Smooth muscle cell (in vitro differentiated cells): ENCODE data around the gene MFSD6. TPM values are rescaled to one million over a fixed set of nuclear protein-coding genes. Genes with fewer than 3 reads are reported as not detected.

Source experiments
- DNase-seq: peaks from one replicate; lab custom pipeline; 2025; ENCODE audit not compliant: unreplicated experiment; lab: John Stamatoyannopoulos, UW
- H2AFZ ChIP-seq: fragments of 200-600 bp; sonication (generic); 2 replicates; pipeline ENCODE4 v1.6.0; 2016; ENCODE audit warnings: antibody characterized with exemption, low read depth, mild to moderate bottlenecking
- H3F3A ChIP-seq: fragments of 200-600 bp; sonication (generic); 2 replicates; pipeline ENCODE4 v1.6.0; 2017; ENCODE audit warnings: antibody characterized with exemption, low read depth
- H3K27ac ChIP-seq: fragments of 200-600 bp; sonication (generic); 2 replicates; pipeline ENCODE4 v1.5.1; 2016; ENCODE audit warnings: low read depth, mild to moderate bottlenecking
- H3K27me3 ChIP-seq: fragments of 200-600 bp; sonication (generic); 2 replicates; pipeline ENCODE4 v1.6.1; 2016; ENCODE audit warnings: low read depth, mild to moderate bottlenecking
- H3K36me3 ChIP-seq: fragments of 200-600 bp; sonication (generic); 2 replicates; pipeline ENCODE4 v1.5.1; 2016; ENCODE audit warnings: low read depth
- H3K4me1 ChIP-seq: fragments of 200-600 bp; sonication (generic); 2 replicates; pipeline ENCODE4 v1.5.1; 2016; ENCODE audit warnings: low read depth
- H3K4me2 ChIP-seq: fragments of 200-600 bp; sonication (generic); 2 replicates; pipeline ENCODE4 v1.6.0; 2016; ENCODE audit warnings: mild to moderate bottlenecking
- H3K4me3 ChIP-seq: fragments of 200-600 bp; sonication (generic); 2 replicates; pipeline ENCODE4 v1.5.1; 2016; ENCODE audit warnings: mild to moderate bottlenecking
- H3K79me2 ChIP-seq: fragments of 200-600 bp; sonication (generic); 2 replicates; pipeline ENCODE4 v1.6.0; 2016; ENCODE audit warnings: low read depth, mild to moderate bottlenecking
- H3K9ac ChIP-seq: fragments of 200-600 bp; sonication (generic); 2 replicates; pipeline ENCODE4 v1.6.0; 2016; ENCODE audit warnings: low read depth
- H3K9me3 ChIP-seq: fragments of 200-600 bp; sonication (generic); replicated peaks from 2 replicates; pipeline ENCODE4 v1.5.1; 2016; ENCODE audit warnings: low read depth
- H4K20me1 ChIP-seq: fragments of 200-600 bp; sonication (generic); 2 replicates; pipeline ENCODE4 v1.6.0; 2016; ENCODE audit warnings: low read depth
- CTCF ChIP-seq: fragments of 200-600 bp; sonication (generic); IDR thresholded peaks from 2 replicates; pipeline ENCODE4 v1.5.1; 2017; ENCODE audit warnings: borderline replicate concordance, mild to moderate bottlenecking, antibody characterized with exemption; ENCODE audit not compliant: insufficient read depth, poor library complexity, severe bottlenecking
- WGBS: methylation state at CpG from one replicate; pipeline ENCODE4 v1.1.7; 2016; ENCODE audit warnings: low lambda C conversion rate; 5-methylcytosine and 5-hydroxymethylcytosine counted together
- polyA plus RNA-seq: library from polyadenylated mRNA; unstranded; fragments of >200 nt; fragmentation: Nextera tagmentation; extraction: Ambion mirVana; gene quantifications from 2 replicates; pipeline ENCODE4 v1.2.1, GENCODE V29; 2016
- total RNA-seq: library from RNA; depleted of rRNA; stranded (reverse); fragments of >200 nt; gene quantifications from 2 replicates; pipeline ENCODE4 v1.2.3, GENCODE V29; 2014

Gene MFSD6
- total and polyA plus RNA-seq, 2 experiments from 2014 or later, result 1.2 to 3.6 TPM

DNA sequence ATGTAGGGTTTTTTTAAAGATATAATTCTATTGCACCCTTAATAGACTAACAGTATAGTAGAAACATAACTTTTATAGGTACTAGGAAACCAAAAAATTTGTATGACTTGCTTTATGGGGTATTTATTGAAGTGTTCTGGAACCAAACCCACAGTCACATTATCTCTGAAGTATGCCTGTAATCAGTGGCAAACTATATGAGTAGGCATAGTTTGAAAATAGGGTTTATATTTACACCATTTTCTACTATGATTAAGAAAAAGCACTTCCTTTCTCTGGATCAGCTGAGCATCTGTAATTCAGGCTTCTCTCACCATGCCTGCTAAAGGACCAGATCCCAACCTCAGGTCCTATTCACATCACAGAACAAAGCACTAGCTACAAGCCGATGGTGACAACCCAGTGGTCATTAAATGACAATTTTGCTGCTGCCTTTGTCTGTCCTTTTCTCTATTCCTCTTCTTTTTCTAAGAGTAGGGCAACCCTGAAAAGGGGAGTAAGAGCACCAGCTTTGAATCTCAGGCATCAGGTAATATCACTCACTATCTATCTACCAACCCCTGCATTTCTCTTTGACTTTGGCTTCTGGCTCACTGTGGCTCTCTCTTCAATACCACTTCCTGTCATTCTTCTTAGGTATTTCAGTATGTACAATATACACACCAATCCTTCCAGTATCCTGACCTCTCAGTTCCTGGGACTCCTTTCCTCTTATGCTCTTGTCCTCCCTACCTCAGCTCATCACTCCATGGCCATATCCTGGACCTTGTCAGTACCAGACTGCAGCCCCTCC, 112.0 kb downstream of the MFSD6 start:
- Histone ChIP-seq H3K36me3 (no peaks in the 10 kb centered on the region), H3K4me2 (no peak overlapping the region), H3F3A (no peaks in the 10 kb centered on the region), H3K4me3 (no peak overlapping the region), H3K9me3 (no peaks in the 10 kb centered on the region), H3K79me2 (no peaks in the 10 kb centered on the region), H3K27me3 (no peaks in the 10 kb centered on the region), H2AFZ (no peak overlapping the region), H3K27ac (no peak overlapping the region), H3K4me1 (no peaks in the 10 kb centered on the region), H4K20me1 (no peaks in the 10 kb centered on the region), H3K9ac (no peak overlapping the region)
- 100% methylated on average over 1 of the region's 1 CpG for WGBS
- no peak for DNase-seq
- no peak for TF ChIP-seq CTCF

GRCh38 chr2:190524928-190525327, 116.8 kb downstream of the MFSD6 start:
- H3K4me1 ChIP-seq, result no peaks in the 10 kb centered on the region
- no peaks in the 10 kb centered on the region for H4K20me1 ChIP-seq
- H3K4me3 ChIP-seq, result no peak overlapping the region
- H3K36me3 ChIP-seq, result no peaks in the 10 kb centered on the region
- no peak for DNase-seq
- H3K79me2 ChIP-seq, result no peaks in the 10 kb centered on the region
- no peak overlapping the region for H3K9ac ChIP-seq
- H3K27ac ChIP-seq, result no peak overlapping the region
- no peaks in the 10 kb centered on the region for H3K9me3 ChIP-seq
- H2AFZ ChIP-seq, result no peak overlapping the region
- no peaks in the 10 kb centered on the region for H3K27me3 ChIP-seq
- no peaks in the 10 kb centered on the region for H3F3A ChIP-seq
- H3K4me2 ChIP-seq, result no peak overlapping the region
- TF ChIP-seq CTCF, result no peak

GRCh38 chr2:190526105-190526750, 118.1 kb downstream of the MFSD6 start:
- no peaks in the 10 kb centered on the region for H3K79me2 ChIP-seq
- no peak overlapping the region for H3K9ac ChIP-seq
- no peak overlapping the region for H3K27ac ChIP-seq
- TF ChIP-seq CTCF, result no peak
- WGBS, result 93% methylated on average over 4 of the region's 4 CpGs
- H2AFZ ChIP-seq, result no peak overlapping the region
- peaks cover 6% of the 10 kb centered on the region for H3K4me1 ChIP-seq
- DNase-seq, result no peak
- no peak overlapping the region for H3K4me2 ChIP-seq
- H3K36me3 ChIP-seq, result no peaks in the 10 kb centered on the region
- H3K9me3 ChIP-seq, result no peaks in the 10 kb centered on the region
- no peak overlapping the region for H3K4me3 ChIP-seq
- no peaks in the 10 kb centered on the region for H3K27me3 ChIP-seq
- no peaks in the 10 kb centered on the region for H4K20me1 ChIP-seq
- no peaks in the 10 kb centered on the region for H3F3A ChIP-seq
